Measurements from ENCODE around the gene PYGO1.
"Not testable (repeated sequence)": the region's sequence is repeated elsewhere in the genome, so short reads cannot be mapped to it uniquely, and the experiment has no call there.

- not testable (repeated sequence) for TF ChIP-seq CTCF (IDR thresholded peaks at IDR 0.05; ENCODE audit: insufficient read depth, low read depth, low read length); EZH2 (IDR thresholded peaks at IDR 0.05; ENCODE audit: insufficient read depth, low read length)
Observed at GRCh38 chr15:55505407-55505806, 82.7 kb downstream of the PYGO1 start.
